T-helper 1 cell (primary cell): Measurements from ENCODE around the gene WDR86.
A peak's percentile ranks its signal among the peaks of the same experiment; 100 is the strongest.

Experiments used
- DNase-seq, 5 donors: peaks; one replicate each; pipeline ENCODE4 v3.0.0-alpha.2; 2012 to 2020

The WDR86 gene

DNA sequence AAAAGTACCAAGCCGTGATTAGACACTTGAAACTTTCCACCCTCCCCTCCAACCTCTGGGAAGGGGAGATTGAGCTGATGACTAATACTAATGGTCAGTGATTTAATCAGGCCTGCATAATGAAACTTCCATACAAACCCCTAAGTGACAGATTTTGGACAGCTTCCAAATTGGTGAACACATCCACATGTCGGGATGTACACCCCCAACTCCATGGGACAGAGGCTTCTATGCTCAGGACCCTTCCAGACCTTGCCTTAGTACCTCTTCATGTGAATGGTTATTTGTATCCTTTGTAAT is 63.4 kb downstream of the WDR86 start:
- no peak for DNase-seq

DNA sequence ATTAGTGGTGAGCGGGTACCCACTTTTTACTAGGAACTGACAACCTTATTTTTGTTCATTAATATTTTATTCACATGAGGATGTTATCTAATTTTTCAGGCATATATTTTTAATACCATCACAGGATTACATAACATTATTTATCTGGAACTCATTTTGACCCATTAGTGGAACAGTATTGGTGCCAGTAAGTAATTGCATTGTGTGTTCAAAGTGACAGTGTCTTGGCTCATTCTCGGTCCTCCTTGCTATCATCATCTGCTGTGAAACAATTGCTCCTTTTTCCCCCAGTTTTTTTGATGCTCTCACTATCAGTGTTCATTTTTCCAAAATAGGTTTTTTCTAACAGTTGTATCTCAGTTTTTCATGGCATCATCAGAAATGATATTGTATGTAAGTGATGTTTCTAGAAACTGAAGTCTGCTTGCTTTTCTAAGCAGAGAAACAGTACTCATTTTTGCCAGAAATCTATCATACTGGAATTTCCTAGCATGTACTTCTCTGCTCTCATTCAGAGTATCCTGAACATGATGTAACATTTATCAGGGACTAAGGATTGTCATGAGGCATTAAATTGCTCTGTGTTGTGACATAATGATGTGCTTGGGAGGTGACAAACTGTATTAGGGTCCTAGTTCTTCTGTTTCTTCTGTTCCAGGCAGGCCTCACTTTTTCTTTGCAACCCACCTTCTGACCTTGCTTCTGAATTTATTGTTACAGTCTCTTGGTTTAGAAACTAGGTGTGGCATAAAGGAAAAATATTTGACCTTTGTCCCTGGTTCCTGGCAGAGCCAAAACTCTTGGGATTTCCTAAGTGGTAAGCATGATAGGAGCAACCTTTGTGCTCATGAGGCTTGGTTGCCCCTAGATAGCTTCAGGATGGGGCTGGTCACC is 64.0 kb downstream of the WDR86 start:
- no peak for DNase-seq

DNA sequence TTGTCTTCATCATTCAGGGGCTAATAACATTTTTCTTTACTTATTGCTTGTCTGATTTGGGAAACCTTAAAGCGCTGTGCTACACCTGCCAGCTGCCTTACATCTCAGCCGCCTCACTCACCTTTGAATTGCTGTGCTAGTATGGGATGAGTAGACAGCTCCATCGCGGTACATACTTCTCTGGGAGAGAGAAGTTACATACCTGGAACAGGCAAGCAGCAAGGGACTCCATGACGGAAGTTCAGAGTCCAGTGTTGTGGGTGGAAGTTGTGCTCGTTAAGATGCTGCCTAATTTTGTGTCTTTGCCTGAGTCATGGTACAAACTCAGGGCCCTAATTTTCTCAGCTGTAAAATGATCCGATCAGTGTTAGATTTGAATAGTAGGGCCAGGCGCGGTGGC is 66.3 kb downstream of the WDR86 start:
- no peak for DNase-seq

DNA sequence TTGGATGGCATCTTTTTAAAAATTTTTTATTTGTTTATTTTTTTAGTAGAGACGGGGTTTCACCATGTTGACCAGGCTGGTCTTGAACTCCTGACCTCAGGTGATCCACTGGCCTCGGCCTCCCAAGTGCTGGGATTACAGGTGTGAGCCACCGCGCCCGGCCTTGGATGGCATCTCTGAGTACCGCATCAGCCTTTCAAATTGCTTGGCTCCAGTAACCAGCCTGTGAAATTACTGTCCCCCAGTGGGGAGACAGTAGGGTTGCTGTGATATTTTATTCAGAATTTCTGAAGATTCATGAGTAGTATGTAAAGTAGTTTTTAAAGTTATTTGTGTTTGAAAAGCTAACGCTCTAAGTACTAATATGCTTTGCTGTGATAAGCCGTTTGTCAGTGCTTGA is 67.0 kb downstream of the WDR86 start:
- no peak for DNase-seq

DNA sequence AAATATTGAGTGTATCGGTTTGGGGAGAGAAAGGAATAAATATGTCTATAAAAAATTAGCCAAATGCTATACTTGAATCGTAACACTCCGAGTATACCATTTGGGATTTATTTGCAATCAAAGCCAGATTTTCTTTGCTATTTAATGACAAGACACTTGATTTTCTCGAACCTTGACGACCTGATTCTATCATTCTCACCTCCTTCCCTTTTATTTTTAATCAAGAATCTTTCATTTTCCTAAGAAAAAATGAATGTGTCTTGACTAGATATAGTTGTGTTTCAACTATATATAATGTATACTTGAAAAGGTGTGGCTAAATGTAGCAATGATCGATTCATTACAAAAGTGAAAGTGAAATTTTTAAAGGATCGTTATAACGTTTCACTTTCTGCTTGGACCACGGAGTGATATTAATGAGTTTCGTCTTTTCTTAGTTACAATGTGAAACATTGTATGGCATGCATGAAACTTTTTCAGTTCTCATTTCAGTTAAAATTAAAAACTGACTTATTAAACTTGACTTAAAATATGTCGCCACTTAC is 67.7 kb downstream of the WDR86 start:
- peak in 1 of 5 donors; percentile 66 for DNase-seq

DNA sequence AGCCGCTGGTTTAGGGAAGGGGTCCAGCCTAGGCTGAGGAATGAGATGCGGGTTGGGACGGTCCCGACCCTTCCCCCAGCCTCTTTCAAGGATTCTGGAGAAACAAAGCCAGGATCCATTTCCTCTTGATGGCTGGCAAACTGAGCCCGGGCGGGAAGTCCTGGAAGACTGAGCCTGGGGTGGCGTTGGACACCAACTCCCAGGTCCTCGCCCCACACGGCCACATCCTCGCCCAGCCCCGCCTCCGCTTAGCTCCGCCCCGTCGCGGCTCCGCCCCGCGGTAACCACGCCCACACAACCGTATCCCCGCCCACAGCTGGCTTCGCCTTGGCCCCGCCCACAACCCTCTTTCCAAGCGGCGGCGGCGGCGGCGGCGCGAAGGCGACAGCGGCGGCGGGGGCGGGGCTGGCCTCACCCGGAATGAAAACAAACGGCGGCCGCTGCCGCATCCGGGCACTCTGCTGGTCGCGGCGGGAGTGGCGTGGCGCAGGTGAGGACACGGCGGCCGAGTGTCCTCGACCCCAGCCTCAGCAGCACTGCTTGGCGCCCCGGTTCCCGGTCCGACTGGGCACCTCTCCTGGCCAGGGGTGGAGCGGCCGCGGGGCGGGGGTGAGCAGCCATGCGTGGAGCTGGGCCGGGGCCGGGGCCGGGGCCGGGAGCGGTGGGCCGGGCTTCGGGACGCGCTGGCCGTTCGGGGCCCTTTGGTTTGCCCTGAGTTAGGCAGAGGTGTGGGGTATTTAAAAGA is 68.3 kb downstream of the WDR86 start, which contains the start of gene NUB1:
Gene NUB1, plus strand, starts transcription at position 456 of the 745 bp plus-strand sequence. CDS start 3,538 bp downstream, outside the sequence.
- DNase-seq: peak; percentile 81 to 89 (median 88)

DNA sequence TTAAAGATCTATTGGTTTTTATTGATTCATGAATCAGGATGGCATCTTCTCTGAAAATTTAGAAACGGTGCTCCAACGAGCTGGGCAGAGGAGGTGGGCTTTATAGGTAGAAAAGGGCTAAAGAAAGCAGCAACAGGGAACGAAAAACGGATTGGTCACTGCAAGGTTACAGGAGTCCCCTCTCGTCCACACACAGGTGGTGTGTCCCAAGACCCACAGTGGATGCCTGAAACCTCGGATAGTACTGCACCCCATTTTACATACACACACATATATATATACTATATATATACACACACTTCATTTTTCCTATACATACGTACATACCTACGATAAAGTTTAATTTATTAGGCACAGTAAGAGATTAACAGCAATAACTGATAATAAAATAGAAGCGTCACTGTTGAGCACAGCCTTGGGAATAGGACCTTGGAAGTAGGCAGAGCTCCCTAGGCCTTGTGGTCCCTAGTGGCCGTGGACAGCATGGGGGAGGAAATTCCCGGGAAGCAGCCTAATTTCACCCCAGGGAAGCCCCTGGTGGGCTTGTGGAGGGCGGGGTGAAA is 69.0 kb downstream of the WDR86 start:
- no peak for DNase-seq

DNA sequence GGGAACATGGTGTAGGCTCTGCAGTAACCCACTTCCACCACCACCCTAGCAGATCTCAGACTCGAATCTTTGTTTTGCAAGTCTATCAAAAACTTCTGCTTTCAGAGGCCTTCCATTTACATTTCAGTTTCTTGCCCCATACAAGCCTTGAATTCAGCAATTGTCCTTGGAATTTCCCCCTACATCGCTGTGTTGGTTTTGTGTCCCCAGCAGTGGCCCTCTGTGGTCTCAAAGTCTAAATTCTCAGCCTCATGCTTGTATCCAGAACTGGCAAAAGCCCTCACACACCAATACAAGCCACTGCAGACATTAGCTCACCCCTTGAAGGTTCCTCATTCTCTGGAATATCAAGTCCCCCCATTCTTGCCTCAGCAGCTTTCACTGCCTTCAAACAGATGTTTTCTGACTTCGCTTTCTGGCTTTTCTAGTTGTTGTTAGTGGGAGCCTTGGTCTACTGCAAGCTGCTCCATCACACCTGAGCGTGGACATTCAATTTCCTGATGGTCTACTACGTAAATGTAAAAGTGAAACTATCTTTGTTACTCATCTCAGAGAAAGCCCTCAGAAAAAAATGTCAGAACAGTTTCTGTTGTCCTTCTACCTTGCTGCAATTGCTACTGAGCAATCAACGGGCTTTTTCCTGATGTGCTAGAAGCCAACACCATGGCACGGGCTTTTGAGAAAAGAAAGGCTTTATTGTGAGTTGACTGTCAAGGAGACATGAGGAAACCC is 70.0 kb downstream of the WDR86 start:
- peak in 1 of 5 donors; percentile 50 for DNase-seq

DNA sequence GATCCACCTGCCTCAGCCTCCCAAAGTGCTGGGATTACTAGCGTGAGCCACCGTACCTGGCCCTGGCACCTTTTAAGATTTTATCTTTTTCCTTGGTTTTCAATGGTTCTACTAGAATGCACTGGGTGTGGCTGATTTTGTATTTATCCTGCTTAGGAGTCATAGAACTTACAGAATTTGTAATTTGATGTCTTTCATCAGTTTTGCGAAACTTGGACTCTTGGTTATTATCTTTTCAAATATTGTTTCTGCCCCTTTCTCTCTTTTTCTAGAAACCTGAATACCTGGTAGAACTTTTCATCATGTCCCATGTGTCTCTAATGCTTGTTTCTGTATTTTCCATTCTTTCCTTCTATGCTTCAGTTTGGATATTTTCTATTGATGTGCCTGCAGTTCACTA is 71.0 kb downstream of the WDR86 start:
- no peak for DNase-seq

DNA sequence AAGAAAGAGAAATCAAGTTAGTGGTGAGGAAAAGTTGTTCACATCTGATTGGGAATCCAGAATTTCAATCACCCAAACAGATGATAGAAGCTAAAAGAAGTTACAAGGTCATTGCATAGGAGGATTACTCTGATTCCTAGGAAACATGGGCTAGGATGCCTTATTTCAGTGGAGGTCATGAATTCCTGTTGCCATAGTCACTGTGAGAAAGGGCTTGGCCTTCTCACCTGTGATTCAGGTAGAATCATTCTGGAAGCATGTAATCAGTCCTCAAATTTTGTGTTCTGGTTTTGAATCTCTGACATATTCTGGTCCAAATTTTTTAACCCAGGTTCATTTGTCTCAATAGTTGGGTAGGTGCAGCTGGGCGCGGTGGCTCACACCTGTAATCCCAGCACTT is 72.5 kb downstream of the WDR86 start:
- DNase-seq: no peak

DNA sequence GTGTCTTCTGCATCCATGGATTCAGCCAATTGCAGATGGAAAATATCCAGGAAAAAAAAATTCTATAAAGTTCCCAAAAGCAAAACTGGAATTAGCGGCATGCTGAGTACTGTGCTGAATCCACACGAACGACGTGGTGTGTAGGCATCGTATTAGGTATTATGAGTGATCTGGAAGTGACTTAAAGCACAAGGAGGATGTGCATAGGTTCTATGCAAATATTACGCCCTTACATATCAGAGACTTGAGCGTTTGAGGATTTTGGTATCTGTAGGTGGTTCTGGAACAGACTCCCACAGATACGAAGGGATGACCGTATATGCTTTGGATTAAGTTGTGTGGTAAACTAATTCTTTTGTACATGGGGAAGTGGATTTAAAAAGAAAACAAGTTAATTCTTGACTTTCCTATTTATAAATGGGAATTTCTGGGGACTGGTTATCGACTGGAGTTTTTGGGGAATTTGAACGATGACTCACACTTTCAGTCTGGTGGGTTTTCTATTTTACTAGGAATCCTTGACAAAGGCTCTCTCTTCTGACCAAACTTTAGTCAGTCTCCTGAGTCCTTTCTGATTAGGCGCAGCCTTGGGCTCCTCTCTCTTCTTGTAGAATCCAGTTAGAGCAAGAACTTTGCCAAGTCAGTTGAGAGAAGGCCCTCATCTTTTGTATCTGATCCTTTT is 73.7 kb downstream of the WDR86 start:
- no peak for DNase-seq

DNA sequence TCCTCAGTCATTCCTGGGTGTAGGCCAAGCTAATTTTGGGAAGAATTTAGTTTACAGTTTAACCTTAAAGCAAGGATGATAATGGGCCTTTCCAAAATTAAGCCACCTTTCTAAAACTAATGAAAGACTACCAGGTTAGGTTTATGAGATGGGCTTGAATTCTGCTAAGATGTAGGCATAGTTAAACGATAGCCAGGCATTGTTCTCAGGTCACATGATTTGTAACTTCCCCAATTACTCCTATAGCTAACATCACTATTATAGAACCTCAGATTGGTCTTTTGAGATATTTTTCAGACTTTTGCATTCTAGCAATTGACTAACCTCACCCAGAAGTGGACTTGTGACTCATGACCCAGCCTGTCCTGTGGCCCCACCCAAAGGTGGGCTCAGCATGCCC is 75.2 kb downstream of the WDR86 start:
- DNase-seq: no peak
